ENCODE data around the gene SETD1B.
"Not testable (repeated sequence)": the region's sequence is repeated elsewhere in the genome, so short reads cannot be mapped to it uniquely, and the experiment has no call there.

The SETD1B gene

DNA sequence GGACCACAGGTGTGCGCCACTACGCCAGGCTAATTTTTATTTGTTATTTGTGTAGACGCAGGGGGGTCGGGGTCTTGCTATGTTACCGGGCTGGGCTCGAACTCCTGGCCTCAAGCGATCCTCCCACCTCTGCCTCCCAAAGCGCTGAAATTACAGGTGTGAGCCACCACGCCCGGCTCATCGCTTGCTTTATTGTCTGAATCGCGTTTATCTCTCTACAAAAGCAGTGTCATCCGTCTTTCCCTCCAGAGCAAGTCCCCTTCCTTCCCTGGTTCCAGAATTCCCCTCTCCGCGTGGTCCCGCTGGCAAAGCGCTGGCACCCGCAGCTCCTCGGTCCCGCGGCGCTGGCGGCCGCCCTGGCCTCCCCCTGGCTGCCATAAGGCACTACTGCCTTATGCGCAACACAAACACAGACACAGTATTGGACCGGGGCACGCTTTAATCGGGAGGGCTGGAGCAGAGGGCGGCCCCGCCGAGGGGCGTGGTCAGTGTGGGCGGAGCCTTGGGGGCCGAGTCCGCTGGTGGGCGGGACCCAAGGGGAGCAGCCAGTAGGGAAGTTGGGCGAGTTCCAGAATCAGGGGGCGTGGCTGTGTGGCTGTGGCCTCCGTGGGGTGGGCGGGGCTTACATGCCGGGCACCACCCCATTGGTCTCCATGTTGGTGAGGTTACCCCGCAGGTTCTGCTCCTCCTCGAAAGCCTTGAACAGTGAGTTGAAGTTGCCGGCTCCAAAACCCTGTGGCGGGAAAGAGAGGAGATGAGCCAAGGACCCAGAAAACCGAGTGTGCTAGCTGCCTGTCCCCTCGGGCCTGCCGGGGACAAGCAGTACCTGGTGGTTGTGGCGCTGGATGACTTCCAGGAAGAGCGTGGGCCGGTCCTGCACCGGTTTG is 35.5 kb downstream of the SETD1B start:
- TF ChIP-seq, protein P1, sequence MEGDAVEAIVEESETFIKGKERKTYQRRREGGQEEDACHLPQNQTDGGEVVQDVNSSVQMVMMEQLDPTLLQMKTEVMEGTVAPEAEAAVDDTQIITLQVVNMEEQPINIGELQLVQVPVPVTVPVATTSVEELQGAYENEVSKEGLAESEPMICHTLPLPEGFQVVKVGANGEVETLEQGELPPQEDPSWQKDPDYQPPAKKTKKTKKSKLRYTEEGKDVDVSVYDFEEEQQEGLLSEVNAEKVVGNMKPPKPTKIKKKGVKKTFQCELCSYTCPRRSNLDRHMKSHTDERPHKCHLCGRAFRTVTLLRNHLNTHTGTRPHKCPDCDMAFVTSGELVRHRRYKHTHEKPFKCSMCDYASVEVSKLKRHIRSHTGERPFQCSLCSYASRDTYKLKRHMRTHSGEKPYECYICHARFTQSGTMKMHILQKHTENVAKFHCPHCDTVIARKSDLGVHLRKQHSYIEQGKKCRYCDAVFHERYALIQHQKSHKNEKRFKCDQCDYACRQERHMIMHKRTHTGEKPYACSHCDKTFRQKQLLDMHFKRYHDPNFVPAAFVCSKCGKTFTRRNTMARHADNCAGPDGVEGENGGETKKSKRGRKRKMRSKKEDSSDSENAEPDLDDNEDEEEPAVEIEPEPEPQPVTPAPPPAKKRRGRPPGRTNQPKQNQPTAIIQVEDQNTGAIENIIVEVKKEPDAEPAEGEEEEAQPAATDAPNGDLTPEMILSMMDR (conservative IDR thresholded peaks at IDR 0.05; ENCODE audit: low read length) = peak; percentile 46
- peak; percentile 95 for DNase-seq (ENCODE audit: low read depth)
- peak overlapping the region; percentile 75 for H3K4me3 ChIP-seq (ENCODE audit: low read length)

GRCh38 chr12:121839993-121840761 is 36.4 kb downstream of the SETD1B start:
- TF ChIP-seq, protein P1 (conservative IDR thresholded peaks at IDR 0.05; ENCODE audit: low read length) = no peak
- peak overlapping the region; percentile 75 for H3K4me3 ChIP-seq (ENCODE audit: low read length)
- DNase-seq (ENCODE audit: low read depth) = no peak

DNA sequence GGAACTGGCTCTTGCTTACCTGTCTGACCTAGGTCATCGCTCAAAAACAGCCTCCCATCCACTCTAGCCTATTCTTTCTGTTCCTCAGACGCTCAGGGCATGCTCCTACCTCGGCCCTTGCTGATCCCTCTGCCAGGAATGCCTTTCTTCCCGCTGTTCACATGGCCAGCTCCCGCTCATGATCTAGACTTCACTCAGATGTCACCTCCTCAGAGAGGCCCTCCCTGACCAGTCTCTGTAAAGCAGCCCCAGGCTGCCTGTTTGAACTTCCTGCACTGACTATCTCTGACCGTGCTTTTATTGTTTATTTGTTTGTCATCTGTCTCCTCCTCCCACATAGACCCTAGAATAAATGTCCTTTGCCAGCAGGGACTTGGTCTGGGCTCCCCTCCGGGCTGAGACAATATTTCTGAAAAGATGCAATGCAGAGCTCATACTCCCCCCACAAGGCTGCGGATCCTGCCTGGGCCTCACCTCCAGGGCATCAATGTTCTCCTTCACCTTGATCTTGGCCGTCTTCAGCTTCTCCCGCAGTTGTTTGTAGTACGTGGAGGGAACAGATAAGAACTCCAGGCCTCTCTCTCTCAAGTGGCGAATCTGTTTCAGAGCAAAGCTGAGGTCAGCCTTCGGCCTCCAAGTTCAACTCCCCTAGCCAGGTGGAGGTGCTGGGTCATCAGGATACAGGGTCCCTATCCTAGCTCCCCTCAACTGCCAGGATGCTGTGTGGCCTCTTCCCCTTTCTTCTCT is 39.6 kb downstream of the SETD1B start:
- TF ChIP-seq, protein P1 (conservative IDR thresholded peaks at IDR 0.05; ENCODE audit: low read length) = no peak
- no peak overlapping the region for H3K4me3 ChIP-seq (ENCODE audit: low read length)
- DNase-seq (ENCODE audit: low read depth) = no peak

GRCh38 chr12:121845701-121846100 is 41.9 kb downstream of the SETD1B start:
- TF ChIP-seq, protein P1 (conservative IDR thresholded peaks at IDR 0.05; ENCODE audit: low read length) = no peak
- H3K4me3 ChIP-seq (ENCODE audit: low read length) = no peak overlapping the region
- no peak for DNase-seq (ENCODE audit: low read depth)

GRCh38 chr12:121849211-121849610 is 45.4 kb downstream of the SETD1B start:
- no peak for DNase-seq (ENCODE audit: low read depth)
- TF ChIP-seq, protein P1 (conservative IDR thresholded peaks at IDR 0.05; ENCODE audit: low read length) = no peak
- H3K4me3 ChIP-seq (ENCODE audit: low read length) = no peak overlapping the region

GRCh38 chr12:121849665-121850064 is 45.9 kb downstream of the SETD1B start:
- TF ChIP-seq, protein P1 (conservative IDR thresholded peaks at IDR 0.05; ENCODE audit: low read length) = no peak
- no peak overlapping the region for H3K4me3 ChIP-seq (ENCODE audit: low read length)
- no peak for DNase-seq (ENCODE audit: low read depth)

DNA sequence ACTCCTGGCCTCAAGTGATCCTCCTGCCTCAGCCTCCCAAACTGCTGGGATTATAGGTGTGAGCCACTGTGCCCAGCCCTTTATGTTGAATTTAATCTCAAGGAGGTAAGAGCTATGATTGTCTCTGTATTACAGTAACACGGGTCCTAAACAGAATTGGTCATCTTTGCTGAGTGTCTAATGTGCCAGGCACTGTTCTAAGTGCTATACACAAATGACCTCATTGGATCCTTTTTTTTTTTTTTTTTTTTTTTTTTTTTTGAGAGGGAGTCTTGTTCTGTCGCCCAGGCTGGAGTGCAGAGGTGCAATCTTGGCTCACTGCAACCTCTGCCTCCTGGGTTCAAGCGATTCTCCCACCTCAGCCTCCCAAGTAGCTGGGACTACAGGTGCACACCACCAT is 48.6 kb downstream of the SETD1B start:
- H3K4me3 ChIP-seq (ENCODE audit: low read length); DNase-seq (ENCODE audit: low read depth): not testable (repeated sequence)
